ENCODE data around the gene LEPR.

The LEPR gene

DNA sequence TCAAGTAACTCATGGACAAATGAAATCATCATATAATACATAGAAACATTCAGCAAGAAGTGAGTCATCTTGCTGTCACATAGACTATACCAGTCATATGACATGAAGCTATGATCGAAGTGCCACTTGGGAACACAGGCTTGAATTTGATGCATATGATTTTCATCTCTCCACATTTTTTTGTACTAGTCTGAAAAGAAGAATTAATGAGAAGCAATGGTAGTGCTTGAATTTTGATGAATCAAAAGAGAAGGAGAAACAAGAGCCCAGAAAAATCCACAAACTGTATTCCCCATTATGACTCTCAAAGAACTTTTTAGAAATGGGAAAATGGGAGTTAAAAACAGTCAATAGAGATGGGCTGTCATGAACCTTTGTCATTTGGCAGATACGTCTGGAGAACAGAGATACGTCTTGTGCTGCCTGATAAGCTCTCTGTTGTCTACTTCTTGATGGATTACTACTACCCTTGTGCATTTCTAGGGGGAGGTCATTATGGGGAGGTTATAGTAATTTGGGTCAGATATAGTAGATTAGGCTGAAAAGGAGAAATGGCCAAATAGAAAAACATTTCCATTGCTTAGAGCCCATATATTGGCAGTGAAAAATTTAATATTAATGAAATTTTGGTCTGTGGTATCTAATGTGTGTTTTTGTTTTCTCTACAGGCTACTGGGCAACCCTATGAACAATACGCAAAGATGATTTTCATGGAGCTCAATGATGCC, 8.0 kb upstream of the LEPR start:
- TF ChIP-seq, protein P1, sequence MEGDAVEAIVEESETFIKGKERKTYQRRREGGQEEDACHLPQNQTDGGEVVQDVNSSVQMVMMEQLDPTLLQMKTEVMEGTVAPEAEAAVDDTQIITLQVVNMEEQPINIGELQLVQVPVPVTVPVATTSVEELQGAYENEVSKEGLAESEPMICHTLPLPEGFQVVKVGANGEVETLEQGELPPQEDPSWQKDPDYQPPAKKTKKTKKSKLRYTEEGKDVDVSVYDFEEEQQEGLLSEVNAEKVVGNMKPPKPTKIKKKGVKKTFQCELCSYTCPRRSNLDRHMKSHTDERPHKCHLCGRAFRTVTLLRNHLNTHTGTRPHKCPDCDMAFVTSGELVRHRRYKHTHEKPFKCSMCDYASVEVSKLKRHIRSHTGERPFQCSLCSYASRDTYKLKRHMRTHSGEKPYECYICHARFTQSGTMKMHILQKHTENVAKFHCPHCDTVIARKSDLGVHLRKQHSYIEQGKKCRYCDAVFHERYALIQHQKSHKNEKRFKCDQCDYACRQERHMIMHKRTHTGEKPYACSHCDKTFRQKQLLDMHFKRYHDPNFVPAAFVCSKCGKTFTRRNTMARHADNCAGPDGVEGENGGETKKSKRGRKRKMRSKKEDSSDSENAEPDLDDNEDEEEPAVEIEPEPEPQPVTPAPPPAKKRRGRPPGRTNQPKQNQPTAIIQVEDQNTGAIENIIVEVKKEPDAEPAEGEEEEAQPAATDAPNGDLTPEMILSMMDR (conservative IDR thresholded peaks at IDR 0.05; ENCODE audit: control insufficient read depth, insufficient read depth, low read depth, low read length) = no peak
- DNase-seq (ENCODE audit: low read depth) = no peak
- no peak overlapping the region for H3K4me3 ChIP-seq (ENCODE audit: control insufficient read depth, low read depth, low read length)

DNA sequence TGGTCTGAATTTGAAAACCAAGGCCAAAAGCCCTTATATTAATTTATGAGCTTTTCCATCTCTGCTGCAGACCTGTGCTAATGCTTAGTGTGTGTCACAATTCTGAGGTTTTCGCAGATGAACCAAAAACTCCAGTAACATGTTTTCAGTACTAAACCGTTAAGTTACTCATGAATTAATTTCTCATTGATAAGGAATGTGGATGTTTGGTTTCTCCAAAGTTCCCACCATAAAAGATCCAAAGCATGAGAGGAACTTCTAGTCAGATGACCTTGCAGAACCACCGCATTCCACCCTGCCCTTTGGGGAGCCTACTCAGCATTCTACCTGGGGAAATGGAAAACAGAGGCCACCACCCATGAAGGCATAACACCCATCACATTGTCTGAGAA, 7.5 kb upstream of the LEPR start:
- TF ChIP-seq, protein P1 (conservative IDR thresholded peaks at IDR 0.05; ENCODE audit: control insufficient read depth, insufficient read depth, low read depth, low read length) = no peak
- DNase-seq (ENCODE audit: low read depth) = peak; percentile 70
- no peak overlapping the region for H3K4me3 ChIP-seq (ENCODE audit: control insufficient read depth, low read depth, low read length)

DNA sequence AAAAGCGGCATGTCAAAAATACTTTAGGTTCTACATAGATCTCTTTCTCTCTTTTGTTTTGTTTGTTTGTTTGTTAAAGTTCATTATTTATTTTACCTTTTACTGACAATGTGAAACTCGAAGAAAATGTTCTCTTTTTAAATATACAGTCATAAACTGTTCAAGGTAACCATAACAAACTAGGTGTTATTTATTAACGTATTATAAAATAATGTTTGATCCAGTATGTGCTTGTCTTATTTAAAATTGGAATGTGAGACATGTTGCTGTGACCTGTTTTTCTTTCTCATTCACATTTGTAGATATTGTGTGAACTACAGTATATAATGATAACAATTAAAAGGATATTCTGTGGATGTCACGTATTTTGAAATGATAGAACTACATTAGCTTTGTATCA, 5.9 kb upstream of the LEPR start:
- TF ChIP-seq, protein P1 (conservative IDR thresholded peaks at IDR 0.05; ENCODE audit: control insufficient read depth, insufficient read depth, low read depth, low read length) = no peak
- DNase-seq (ENCODE audit: low read depth) = no peak
- no peak overlapping the region for H3K4me3 ChIP-seq (ENCODE audit: control insufficient read depth, low read depth, low read length)

DNA sequence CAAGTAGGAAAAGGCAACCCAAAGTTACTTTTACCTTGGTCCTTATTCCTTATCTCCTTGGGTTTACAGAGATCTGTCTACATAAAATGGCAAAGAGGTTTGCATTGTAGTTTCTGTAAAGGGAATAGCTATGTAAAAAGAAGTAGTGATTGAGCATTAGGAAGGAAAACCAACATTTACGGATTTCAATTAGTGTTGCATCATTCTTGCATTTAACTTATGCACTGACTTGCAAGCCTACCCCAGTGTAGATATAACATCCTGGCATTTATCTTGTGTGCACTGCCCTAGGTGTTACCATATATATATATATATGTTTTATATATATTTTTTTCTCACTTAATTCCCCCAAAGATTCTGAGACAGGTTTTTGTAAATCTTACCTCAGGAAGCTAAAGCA, 3.7 kb upstream of the LEPR start:
- TF ChIP-seq, protein P1 (conservative IDR thresholded peaks at IDR 0.05; ENCODE audit: control insufficient read depth, insufficient read depth, low read depth, low read length) = no peak
- H3K4me3 ChIP-seq (ENCODE audit: control insufficient read depth, low read depth, low read length) = no peak overlapping the region
- DNase-seq (ENCODE audit: low read depth) = no peak

DNA sequence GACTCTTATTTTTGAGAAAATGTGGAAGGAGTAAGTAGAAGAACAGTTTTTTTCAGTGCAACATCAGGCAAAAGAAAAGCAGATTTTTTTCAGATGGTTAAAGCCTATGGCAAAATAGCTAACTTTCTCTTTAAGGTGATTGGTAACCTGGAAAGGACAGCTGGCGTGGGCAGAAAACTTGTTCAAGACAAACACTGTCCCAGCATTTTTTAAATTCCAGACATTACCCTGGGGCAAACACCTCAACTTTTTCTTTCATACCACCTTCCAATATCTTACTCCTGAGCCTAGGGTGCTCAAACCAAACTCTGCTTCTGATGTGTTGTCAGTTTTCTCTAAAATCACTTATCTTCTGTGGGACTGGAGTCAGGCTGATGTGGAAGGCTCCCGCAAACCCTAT, 2.7 kb upstream of the LEPR start:
- DNase-seq (ENCODE audit: low read depth) = no peak
- TF ChIP-seq, protein P1 (conservative IDR thresholded peaks at IDR 0.05; ENCODE audit: control insufficient read depth, insufficient read depth, low read depth, low read length) = no peak
- H3K4me3 ChIP-seq (ENCODE audit: control insufficient read depth, low read depth, low read length) = no peak overlapping the region

DNA sequence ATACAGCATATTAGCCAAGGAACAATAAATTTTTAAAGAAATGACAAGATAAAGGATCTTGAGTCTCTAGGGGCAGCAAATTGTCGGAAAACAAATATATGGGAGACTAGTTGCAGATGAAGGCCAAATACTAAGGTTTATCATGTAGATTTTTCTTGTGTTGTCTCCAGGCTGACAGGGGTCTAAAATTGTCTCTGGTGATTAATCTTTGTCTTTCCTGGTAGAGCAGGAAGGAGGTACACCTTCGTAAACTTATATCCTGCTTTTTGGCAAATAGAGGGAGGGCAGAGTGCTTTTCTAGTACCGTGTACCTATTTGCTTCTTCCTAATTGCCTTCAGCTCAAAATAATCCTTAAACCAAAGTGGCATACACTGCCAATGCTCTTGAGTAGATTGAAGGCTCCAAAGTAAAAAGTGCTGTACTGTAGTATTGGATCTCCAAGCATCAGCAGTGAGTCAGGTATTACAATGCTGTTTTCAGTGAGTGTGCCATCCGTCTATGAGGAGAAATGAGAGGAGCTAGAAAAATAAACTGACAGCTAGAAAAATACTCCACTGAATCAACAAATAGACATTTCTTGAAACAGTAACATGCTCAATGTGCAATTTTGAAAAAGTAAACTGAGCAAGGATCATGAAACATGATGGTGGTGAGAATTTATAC, 1.8 kb upstream of the LEPR start:
- TF ChIP-seq, protein P1 (conservative IDR thresholded peaks at IDR 0.05; ENCODE audit: control insufficient read depth, insufficient read depth, low read depth, low read length) = no peak
- no peak for DNase-seq (ENCODE audit: low read depth)
- H3K4me3 ChIP-seq (ENCODE audit: control insufficient read depth, low read depth, low read length) = no peak overlapping the region

All from fibroblast of mammary gland (primary cell).